SIG-M5 treated with dmso at 0.1 percent for 504 hours (cell line): Measurements from ENCODE around the gene TRAF4.
"Not testable (repeated sequence)": the region's sequence is repeated elsewhere in the genome, so short reads cannot be mapped to it uniquely, and the experiment has no call there.

Experiments
- DNase-seq: peaks from one replicate; lab custom pipeline; 2025; ENCODE audit not compliant: unreplicated experiment; lab: John Stamatoyannopoulos, UW

Gene TRAF4

GRCh38 chr17:28728364-28729200 lies 15.2 kb upstream of the TRAF4 start, which contains the start of gene NEK8:
TSS of gene NEK8 (plus strand) at chr17:28728788. CDS start at chr17:28728814, 26 bp downstream.
- DNase-seq: peak; percentile 99

GRCh38 chr17:28729950-28730330 lies 13.9 kb upstream of the TRAF4 start:
- DNase-seq: no peak

DNA sequence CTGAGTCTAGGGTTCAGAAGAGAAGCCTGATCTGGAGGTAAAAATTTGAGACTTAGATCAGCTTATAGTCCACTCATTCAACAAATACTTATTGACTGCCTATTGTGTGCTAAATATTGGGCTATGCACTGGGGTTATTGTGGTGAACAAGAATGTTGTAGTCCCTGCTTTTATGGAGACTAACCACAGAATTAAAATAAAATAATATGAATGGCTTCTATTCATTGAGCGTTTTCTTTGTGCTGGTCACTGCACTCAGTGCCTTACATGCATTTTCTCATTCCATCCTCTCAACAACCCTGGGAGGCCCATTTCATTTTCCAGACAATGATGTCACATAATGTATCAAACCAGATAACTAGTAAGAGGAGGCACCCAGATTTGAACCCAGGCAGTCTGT lies 10.5 kb upstream of the TRAF4 start:
- no peak for DNase-seq

GRCh38 chr17:28734712-28735241 lies 9.0 kb upstream of the TRAF4 start:
- DNase-seq: no peak

DNA sequence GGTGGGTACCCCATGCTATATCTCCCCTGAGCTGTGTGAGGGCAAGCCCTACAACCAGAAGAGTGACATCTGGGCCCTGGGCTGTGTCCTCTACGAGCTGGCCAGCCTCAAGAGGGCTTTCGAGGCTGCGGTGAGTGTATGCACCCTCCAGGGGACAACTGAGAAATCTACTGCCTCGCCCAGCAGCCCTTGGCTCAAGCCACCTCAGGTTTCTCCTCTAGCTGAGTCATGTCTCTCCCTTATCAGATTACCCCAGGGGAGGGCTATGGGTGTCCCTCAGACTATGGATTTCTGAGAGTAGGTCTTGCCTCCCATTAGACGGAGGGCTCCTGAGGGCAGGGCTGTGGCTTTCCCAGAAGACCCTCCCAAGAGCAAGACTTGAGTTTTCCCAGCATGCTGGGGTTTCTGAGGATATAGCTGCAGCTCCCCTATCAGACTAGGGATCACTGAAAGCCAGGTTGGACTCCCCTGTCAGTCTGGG lies 8.5 kb upstream of the TRAF4 start:
- DNase-seq: no peak

DNA sequence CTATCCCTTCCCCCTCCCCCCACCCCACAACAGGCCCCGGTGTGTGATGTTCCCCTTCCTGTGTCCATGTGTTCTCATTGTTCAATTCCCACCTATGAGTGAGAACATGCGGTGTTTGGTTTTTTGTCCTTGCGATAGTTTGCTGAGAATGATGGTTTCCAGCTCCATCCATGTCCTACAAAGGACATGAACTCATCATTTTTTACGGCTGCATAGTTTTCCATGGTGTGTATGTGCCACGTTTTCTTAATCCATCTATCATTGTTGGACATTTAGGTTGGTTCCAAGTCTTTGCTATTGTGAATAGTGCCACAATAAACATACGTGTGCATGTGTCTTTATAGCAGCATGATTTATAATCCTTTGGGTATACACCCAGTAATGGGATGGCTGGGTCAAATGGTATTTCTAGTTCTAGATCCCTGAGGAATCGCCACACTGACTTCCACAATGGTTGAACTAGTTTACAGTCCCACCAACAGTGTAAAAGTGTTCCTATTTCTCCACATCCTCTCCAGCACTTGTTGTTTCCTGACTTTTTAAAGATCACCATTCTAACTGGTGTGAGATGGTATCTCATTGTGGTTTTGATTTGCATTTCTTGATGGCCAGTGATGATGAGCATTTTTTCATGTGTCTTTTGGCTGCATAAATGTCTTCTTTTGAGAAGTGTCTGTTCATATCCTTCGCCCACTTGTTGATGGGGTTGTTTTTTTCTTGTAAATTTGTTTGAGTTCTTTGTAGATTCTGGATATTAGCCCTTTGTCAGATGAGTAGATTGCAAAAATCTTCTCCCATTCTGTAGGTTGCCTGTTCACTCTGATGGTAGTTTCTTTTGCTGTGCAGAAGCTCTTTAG lies 7.7 kb upstream of the TRAF4 start:
- DNase-seq: not testable (repeated sequence)

- no peak for DNase-seq
Observed at GRCh38 chr17:28737316-28737715, 6.5 kb upstream of the TRAF4 start.

DNA sequence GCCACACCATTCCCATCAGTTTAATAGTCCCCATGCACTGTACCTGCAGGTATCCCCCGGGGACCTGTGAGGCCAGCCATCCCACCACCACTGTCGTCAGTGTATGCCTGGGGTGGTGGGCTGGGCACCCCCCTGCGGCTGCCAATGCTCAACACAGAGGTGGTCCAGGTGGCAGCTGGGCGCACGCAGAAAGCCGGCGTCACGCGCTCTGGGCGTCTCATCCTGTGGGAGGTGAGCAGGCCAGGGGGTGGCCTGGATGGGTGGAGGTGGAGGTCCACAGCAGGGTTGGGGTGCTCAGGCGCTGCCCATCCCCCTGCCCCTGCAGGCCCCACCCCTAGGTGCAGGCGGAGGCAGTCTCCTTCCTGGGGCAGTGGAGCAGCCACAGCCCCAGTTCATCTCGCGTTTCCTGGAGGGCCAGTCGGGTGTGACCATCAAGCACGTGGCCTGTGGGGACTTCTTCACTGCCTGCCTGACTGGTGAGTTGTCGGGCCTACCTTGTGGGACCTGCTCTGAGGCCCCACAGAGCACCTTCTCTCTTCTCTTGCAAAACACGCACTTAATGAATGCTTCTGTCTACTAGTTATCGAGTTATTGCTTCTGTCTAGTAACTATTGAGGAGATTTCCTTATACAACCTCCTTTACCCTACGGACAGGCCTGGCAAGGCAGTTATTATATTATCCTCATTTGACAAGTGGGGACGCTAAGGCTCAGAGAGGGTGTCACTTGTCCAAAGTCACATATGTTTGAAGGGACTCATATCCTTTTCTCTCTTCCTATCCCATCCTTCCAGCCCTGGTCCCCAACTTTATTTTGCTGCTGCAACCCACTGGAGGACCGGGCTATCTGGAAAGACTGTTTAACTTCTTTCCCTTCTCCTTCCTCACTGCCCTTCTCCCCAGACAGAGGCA lies 5.8 kb upstream of the TRAF4 start:
- no peak for DNase-seq

DNA sequence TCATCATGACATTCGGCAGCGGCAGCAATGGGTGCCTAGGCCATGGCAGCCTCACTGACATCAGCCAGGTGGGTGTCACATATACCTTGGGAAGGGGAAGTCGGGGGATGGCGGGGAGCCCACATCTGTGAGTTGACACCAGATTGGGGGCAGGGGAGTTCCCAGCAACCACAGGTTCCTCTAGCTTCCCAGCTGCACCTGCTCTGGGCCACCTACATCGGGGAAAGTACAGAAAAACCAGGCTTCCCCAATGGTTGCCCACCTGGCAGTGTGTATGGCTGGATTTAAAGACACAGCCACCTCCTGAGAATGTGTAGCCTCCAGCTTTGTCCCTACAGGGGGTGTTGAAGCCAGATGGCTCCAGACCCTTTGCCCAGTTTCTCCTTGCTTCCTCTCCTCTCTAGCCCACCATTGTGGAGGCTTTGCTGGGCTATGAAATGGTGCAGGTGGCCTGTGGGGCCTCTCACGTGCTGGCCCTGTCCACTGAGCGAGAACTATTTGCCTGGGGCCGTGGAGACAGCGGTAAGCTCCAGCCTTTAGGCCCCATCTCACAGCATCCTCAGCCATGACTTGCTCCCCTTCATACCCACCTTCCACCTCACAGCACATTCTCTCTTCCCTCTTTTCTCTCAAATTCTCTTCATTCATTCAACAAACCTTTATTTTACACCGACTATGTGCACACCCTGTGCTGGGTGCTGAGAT lies 5.0 kb upstream of the TRAF4 start:
- no peak for DNase-seq

GRCh38 chr17:28740406-28741357 lies 3.1 kb upstream of the TRAF4 start:
- no peak for DNase-seq

- peak; percentile 88 for DNase-seq
Observed at GRCh38 chr17:28741358-28742349, 2.2 kb upstream of the TRAF4 start.

DNA sequence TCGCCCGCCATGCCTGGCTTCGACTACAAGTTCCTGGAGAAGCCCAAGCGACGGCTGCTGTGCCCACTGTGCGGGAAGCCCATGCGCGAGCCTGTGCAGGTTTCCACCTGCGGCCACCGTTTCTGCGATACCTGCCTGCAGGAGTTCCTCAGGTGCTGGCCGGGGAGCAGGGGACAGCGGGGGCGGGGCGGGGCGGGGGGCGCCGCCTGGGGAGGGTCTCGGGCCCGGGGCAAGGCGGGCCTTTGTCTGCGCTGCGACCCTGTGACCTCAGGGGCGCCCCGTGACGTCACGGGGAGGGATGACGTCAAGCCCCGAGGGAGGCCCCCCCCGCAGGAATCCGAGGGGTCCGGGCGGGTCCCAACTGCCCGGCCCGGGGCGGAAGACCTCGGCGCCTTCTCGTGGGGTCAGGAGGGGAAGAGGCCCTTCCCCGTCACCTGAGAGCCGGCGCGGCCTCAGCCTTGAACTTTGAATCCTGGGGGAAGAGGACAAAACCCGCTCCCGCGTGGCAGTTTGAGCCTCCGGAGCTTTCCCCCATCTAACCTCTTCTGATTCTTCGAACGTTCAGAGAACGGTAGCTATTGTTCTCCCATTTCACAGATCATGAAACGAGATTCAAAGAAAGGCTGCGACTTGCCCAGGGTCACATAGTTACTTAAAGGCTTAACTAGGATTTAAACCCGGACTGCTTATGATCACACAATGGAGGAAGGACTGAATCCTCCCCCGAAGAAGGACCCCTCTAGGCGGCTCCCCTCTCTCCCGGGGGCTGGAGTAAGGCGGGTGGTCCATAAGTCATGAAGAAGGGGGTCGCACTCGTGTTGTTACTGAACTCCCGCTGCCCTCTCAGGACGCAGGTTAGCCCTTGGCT lies 527 bp downstream of the TRAF4 start:
- DNase-seq: peak; percentile 26

DNA sequence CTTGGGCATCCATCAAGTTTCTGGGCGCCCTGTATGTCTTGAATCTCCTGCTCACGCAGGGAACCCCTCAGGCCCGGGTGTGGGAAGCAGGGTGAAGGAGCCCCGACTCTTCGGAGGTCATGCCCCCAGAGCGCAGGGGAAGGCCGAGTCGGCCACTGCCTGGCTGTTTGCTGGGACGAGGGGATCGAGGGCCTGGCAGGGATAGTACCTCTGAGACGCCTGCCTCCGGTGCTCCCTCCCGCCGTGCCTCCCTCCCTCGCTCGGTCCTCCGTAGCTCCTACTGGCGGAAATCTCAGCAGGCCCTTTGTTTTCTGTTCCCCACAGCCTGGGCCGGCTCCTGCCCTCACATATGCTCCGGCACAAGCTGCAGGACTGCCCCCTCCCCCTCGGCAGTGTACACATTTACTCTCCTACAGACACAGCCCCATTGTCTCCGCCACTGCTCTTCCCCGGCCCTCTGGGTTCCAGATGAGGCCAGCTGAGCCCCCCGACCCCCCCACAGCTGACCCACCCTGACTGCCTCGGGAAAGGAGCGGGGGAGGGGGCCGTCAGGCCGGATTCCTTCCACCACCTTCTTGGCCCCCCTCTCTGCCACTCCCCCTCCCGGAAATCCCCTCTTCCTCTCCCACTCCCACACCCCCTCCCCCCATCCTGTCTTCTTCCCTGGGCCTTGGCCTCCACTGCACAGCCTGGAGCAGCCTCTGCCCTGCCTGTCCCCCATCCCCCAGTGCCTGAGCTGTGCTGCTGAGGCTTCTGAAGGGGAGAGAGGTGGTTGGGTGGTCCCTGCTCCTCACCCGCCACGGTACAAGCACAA lies 1.4 kb downstream of the TRAF4 start:
- no peak for DNase-seq

GRCh38 chr17:28745786-28746411 lies 2.1 kb downstream of the TRAF4 start:
- DNase-seq: no peak

DNA sequence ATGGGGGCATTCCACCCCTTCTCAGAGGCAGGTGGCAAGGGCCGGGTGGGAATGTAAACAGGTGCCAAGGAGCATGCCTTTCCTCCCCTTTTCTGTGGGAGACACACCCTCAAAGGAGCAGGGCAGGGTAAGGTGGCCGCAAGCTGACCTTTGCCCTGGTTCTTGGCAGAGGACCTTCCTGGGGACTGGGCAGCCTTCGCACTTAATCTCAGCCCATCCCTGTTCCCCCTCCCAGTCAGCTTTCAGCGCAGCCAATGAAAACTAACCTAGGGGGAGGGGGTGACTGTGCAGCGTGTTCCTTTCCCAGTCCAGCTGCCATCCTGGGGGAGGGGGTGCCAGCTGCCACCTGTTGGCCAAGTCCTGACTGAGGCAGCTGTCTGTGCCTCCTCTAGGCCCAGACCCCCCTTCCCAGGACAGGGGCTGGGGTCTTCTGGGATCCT lies 2.8 kb downstream of the TRAF4 start:
- peak; percentile 71 for DNase-seq
